K562 (cell line): ENCODE data around the gene ANKRD13D. TPM values are rescaled to one million over a fixed set of nuclear protein-coding genes. Genes with fewer than 3 reads are reported as not detected.

Experiments
- NFYB ChIP-seq: IDR thresholded peaks from 2 replicates; pipeline ENCODE4 v1.6.1; 2011; ENCODE audit warnings: mild to moderate bottlenecking, moderate library complexity; ENCODE audit not compliant: insufficient read length; ENCODE audit errors: extremely low read depth
- PBX2 ChIP-seq, 2 experiments: IDR thresholded peaks in 1 of 2; conservative IDR thresholded peaks in 1 of 2; 2 replicates each; pipeline ENCODE4 v1.6.1; 2016; ENCODE audit warnings: low read depth in 2 of 2, mild to moderate bottlenecking in 1 of 2, missing compliant biosample characterization in 1 of 2, missing genetic modification characterization in 1 of 2, moderate library complexity in 1 of 2
- SP2 ChIP-seq: IDR thresholded peaks from 2 replicates; pipeline ENCODE4 v1.6.1; 2011; ENCODE audit warnings: mild to moderate bottlenecking, low read depth, low read length, moderate library complexity; ENCODE audit not compliant: poor library complexity, severe bottlenecking; ENCODE audit errors: extremely low read depth
- TRIM28 ChIP-seq: fragments of 450-650 bp; IDR thresholded peaks from 2 replicates; pipeline ENCODE4 v1.6.1; 2017
- ZNF41 ChIP-seq: fragments of 250-450 bp; sonication (Bioruptor Pico); conservative IDR thresholded peaks from 2 replicates; pipeline ENCODE4 v1.4.0; 2020; ENCODE audit warnings: mild to moderate bottlenecking
- polyA plus RNA-seq, 8 experiments: library from polyadenylated mRNA; depleted of rRNA in 4 of 8; stranded (reverse) in 5 of 8; unstranded in 3 of 8; fragments of >200 nt; fragmentation: Nextera tagmentation in 2 of 8; fragmentation: Illumina TruSeq in 1 of 8; extraction: Ambion mirVana in 2 of 8; extraction: Trizol in 1 of 8; gene quantifications; 2 replicates each; pipeline versions ENCODE4 v1.2.1 to v1.2.3, GENCODE V29; 2011 to 2014; ENCODE audit warnings: inconsistent platforms in 1 of 8, missing spikeins in 1 of 8
- total RNA-seq, 7 experiments: library from RNA; depleted of rRNA in 6 of 7; stranded (reverse); fragments of >200 nt in 6 of 7; fragmentation: Illumina TruSeq in 2 of 7; extraction: Trizol in 2 of 7; gene quantifications; 2 replicates each; pipeline versions ENCODE4 v1.2.1 to v1.2.3, GENCODE V29; 2011 to 2021; ENCODE audit warnings: low replicate concordance in 1 of 7

The ANKRD13D gene
- total and polyA plus RNA-seq, 9 of the 15 experiments (the other 6 are each of a cell fraction or from before 2014, with no cell fraction given), result 0.94 to 40.9 (median 22.4) TPM

GRCh38 chr11:67239783-67240575 lies 49.1 kb upstream of the ANKRD13D start (continued):
- TF ChIP-seq SP2 (no peak), ZNF41 (CRISPR knock-in tag) (no peak), NFYB (peak; percentile 26), PBX2 (CRISPR knock-in tag; IDR thresholded peaks at IDR 0.05; ENCODE audit: low read depth) (no peak), PBX2 (tag; conservative IDR thresholded peaks at IDR 0.05; ENCODE audit: low read depth) (no peak), TRIM28 (no peak; the same call in 1 of the 2 replicates)
